WTC11 (cell line): ENCODE data around the gene HAUS5. TPM values are rescaled to one million over a fixed set of nuclear protein-coding genes. Genes with fewer than 3 reads are reported as not detected.

ENCODE experiments used
- ATAC-seq: fragments of 200-7000 bp; cut with Tn5 transposase; 2 replicates; pipeline ENCODE4 v1.10.0; 2021; ENCODE audit warnings: mild to moderate bottlenecking, moderate library complexity
- CTCF ChIA-PET: fragments of 300-600 bp; sonication (Branson Sonifier 250); formaldehyde crosslinking; loops from one replicate; lab custom pipeline; 2021; ENCODE audit warnings: antibody characterized with exemption; lab: Charles Lee
- POLR2A ChIA-PET: fragments of 350-600 bp; sonication (Branson Sonifier 250); formaldehyde crosslinking; loops from one replicate; lab custom pipeline; 2021; ENCODE audit warnings: antibody characterized with exemption; lab: Charles Lee
- DNase-seq: peaks from one replicate; pipeline ENCODE4 v3.0.0; 2021; ENCODE audit warnings: low spot score
- H3K27ac Mint-ChIP-seq: 2 replicates; pipeline ENCODE4 v1.8.0; 2021; ENCODE audit warnings: mixed read lengths
- H3K27me3 Mint-ChIP-seq: 2 replicates; pipeline ENCODE4 v1.8.0; 2021; ENCODE audit warnings: low read depth, mild to moderate bottlenecking, moderate library complexity, mixed read lengths
- H3K36me3 Mint-ChIP-seq: 2 replicates; pipeline ENCODE4 v1.8.0; 2021; ENCODE audit warnings: mixed read lengths
- H3K4me1 Mint-ChIP-seq: 2 replicates; pipeline ENCODE4 v1.8.0; 2022; ENCODE audit warnings: mixed read lengths
- H3K4me3 Mint-ChIP-seq: 2 replicates; pipeline ENCODE4 v1.8.0; 2021; ENCODE audit warnings: mild to moderate bottlenecking, moderate library complexity, mixed read lengths
- H3K9me3 Mint-ChIP-seq: 2 replicates; pipeline ENCODE4 v1.8.0; 2021; ENCODE audit warnings: mixed read lengths
- CBFB ChIP-seq: sonication (generic); formaldehyde crosslinking; IDR thresholded peaks from 2 replicates; pipeline ENCODE4 v1.8.1; 2022; ENCODE audit warnings: mild to moderate bottlenecking, low read depth, missing genetic modification reagents
- CREM ChIP-seq: sonication (generic); formaldehyde crosslinking; IDR thresholded peaks from 2 replicates; pipeline ENCODE4 v1.8.1; 2022; ENCODE audit warnings: mild to moderate bottlenecking, missing genetic modification reagents, moderate library complexity
- EMX1 ChIP-seq: fragments of 250-450 bp; sonication (Bioruptor Pico); IDR thresholded peaks from 2 replicates; pipeline ENCODE4 v1.8.0; 2021; ENCODE audit warnings: mild to moderate bottlenecking
- FOXJ3 ChIP-seq: sonication (generic); formaldehyde crosslinking; IDR thresholded peaks from 2 replicates; pipeline ENCODE4 v1.9.0; 2021; ENCODE audit warnings: missing genetic modification reagents, mild to moderate bottlenecking, borderline replicate concordance
- HMGA2 ChIP-seq: fragments of 250-450 bp; sonication (Bioruptor Pico); IDR thresholded peaks from 2 replicates; pipeline ENCODE4 v1.4.0; 2021; ENCODE audit warnings: mild to moderate bottlenecking, moderate library complexity
- IRF1 ChIP-seq: sonication (generic); formaldehyde crosslinking; IDR thresholded peaks from 2 replicates; pipeline ENCODE4 v1.8.0; 2023; ENCODE audit warnings: missing genetic modification reagents
- IRF2 ChIP-seq: sonication (generic); formaldehyde crosslinking; IDR thresholded peaks from 2 replicates; pipeline ENCODE4 v1.8.0; 2022; ENCODE audit warnings: low read depth, missing genetic modification reagents, borderline replicate concordance
- MXD4 ChIP-seq: fragments of 250-450 bp; sonication (Bioruptor Pico); IDR thresholded peaks from 2 replicates; pipeline ENCODE4 v1.8.0; 2021; ENCODE audit warnings: mild to moderate bottlenecking, moderate library complexity, borderline replicate concordance
- NFE2L1 ChIP-seq: sonication (generic); formaldehyde crosslinking; IDR thresholded peaks from 2 replicates; pipeline ENCODE4 v1.8.1; 2023; ENCODE audit warnings: missing genetic modification reagents
- NFYB ChIP-seq: sonication (generic); formaldehyde crosslinking; conservative IDR thresholded peaks from 2 replicates; pipeline ENCODE4 v1.8.0; 2022; ENCODE audit warnings: low read depth, missing genetic modification reagents
- NR2C2 ChIP-seq: sonication (generic); formaldehyde crosslinking; IDR thresholded peaks from 2 replicates; pipeline ENCODE4 v1.8.0; 2022; ENCODE audit warnings: mild to moderate bottlenecking, missing genetic modification reagents
- PREB ChIP-seq: sonication (generic); formaldehyde crosslinking; IDR thresholded peaks from 2 replicates; pipeline ENCODE4 v1.8.1; 2022; ENCODE audit warnings: mild to moderate bottlenecking, missing genetic modification reagents, moderate library complexity, borderline replicate concordance
- SOX15 ChIP-seq: fragments of 250-450 bp; sonication (Bioruptor Pico); IDR thresholded peaks from 2 replicates; pipeline ENCODE4 v1.9.0; 2021; ENCODE audit warnings: mild to moderate bottlenecking
- SP1 ChIP-seq: sonication (generic); formaldehyde crosslinking; conservative IDR thresholded peaks from 2 replicates; pipeline ENCODE4 v1.8.1; 2022; ENCODE audit warnings: missing genetic modification reagents
- USF1 ChIP-seq: sonication (generic); formaldehyde crosslinking; IDR thresholded peaks from 2 replicates; pipeline ENCODE4 v1.8.0; 2022; ENCODE audit warnings: mild to moderate bottlenecking, missing genetic modification reagents
- ZBTB43 ChIP-seq: sonication (generic); formaldehyde crosslinking; IDR thresholded peaks from 2 replicates; pipeline ENCODE4 v1.8.1; 2023; ENCODE audit warnings: mild to moderate bottlenecking, missing genetic modification reagents
- ZNF416 ChIP-seq: fragments of 250-450 bp; sonication (Bioruptor Pico); IDR thresholded peaks from 2 replicates; pipeline ENCODE4 v1.9.0; 2021; ENCODE audit warnings: mild to moderate bottlenecking, inconsistent platforms
- ZNF671 ChIP-seq: fragments of 250-450 bp; sonication (Bioruptor Pico); IDR thresholded peaks from 2 replicates; pipeline ENCODE4 v1.8.0; 2021; ENCODE audit warnings: mild to moderate bottlenecking
- ZSCAN18 ChIP-seq: fragments of 250-450 bp; sonication (Bioruptor Pico); IDR thresholded peaks from 2 replicates; pipeline ENCODE4 v2.1.2; 2022; ENCODE audit warnings: mild to moderate bottlenecking, moderate library complexity
- total RNA-seq: library from RNA; stranded (reverse); gene quantifications from 3 replicates; pipeline ENCODE4 v1.2.3, GENCODE V29; 2021

HAUS5 gene
- total RNA-seq, 1 experiment from 2014 or later, result 25.4 TPM

GRCh38 chr19:35639863-35640262 is 27.3 kb downstream of the HAUS5 start (continued):
- TF ChIP-seq ZSCAN18 (CRISPR knock-in tag) (no peak), NFYB (CRISPR knock-in tag) (no peak), CBFB (CRISPR knock-in tag) (no peak), ZNF416 (CRISPR knock-in tag) (no peak)

GRCh38 chr19:35641515-35642151 is 29.1 kb downstream of the HAUS5 start, which contains the start of gene ETV2:
Gene ETV2, plus strand, starts transcription at chr19:35641745. Its CDS starts 716 bp downstream, at chr19:35642461.
- Mint-ChIP-seq H3K4me1 (peaks cover 34% of the 10 kb centered on the region), H3K36me3 (peaks cover 9% of the 10 kb centered on the region), H3K9me3 (no peaks in the 10 kb centered on the region), H3K4me3 (peak within 1 kb of the TSS; percentile 84), H3K27ac (peak within 1 kb of the TSS; percentile 79), H3K27me3 (peaks cover 14% of the 10 kb centered on the region)
- TF ChIP-seq SP1 (CRISPR knock-in tag), result peak; percentile 32
- TF ChIP-seq EMX1 (CRISPR knock-in tag), result no peak
- TF ChIP-seq FOXJ3, result no peak
- no peak for TF ChIP-seq ZBTB43
- TF ChIP-seq ZNF416 (CRISPR knock-in tag), result no peak
- TF ChIP-seq USF1 (CRISPR knock-in tag), result 0 out of 2 replicates have a peak, but pooled peaks have one; percentile 23
- 0 out of 2 replicates have a peak, but pooled peaks have one; percentile 43 for TF ChIP-seq CREM (CRISPR knock-in tag)
- TF ChIP-seq NFE2L1 (CRISPR knock-in tag), result no peak
- no peak for TF ChIP-seq PREB (CRISPR knock-in tag)
- POLR2A ChIA-PET, result no interaction called here
- ATAC-seq (no peak), DNase-seq (peak; percentile 72)
- CTCF ChIA-PET, result interaction anchor here (1.4 kb wide), 1 partner anchor 131 kb away, joined by 3 read pairs; no protein-coding TSS in a partner anchor

GRCh38 chr19:35642312-35642711 is 29.8 kb downstream of the HAUS5 start:
- CTCF ChIA-PET, result interaction anchor here (0.5 to 1.4 kb wide), 3 partner anchors 50 to 575 kb away, joined by 3 to 5 read pairs (median 3); no protein-coding TSS in a partner anchor
- DNase-seq, result no peak
- POLR2A ChIA-PET, result interaction anchor here (3.3 kb wide), 1 partner anchor 85 kb away, joined by 14 read pairs; no protein-coding TSS in a partner anchor
- Mint-ChIP-seq H3K4me1 (peaks cover 34% of the 10 kb centered on the region), H3K27me3 (peaks cover 17% of the 10 kb centered on the region), H3K27ac (no peak overlapping the region), H3K36me3 (peaks cover 5% of the 10 kb centered on the region), H3K4me3 (peak overlapping the region; percentile 84), H3K9me3 (no peaks in the 10 kb centered on the region)
- ATAC-seq, result no peak
- TF ChIP-seq EMX1 (CRISPR knock-in tag) (no peak), HMGA2 (no peak), IRF1 (CRISPR knock-in tag) (no peak), FOXJ3 (no peak), MXD4 (CRISPR knock-in tag) (no peak), ZNF671 (CRISPR knock-in tag) (no peak), IRF2 (no peak), NR2C2 (CRISPR knock-in tag) (no peak), SOX15 (CRISPR knock-in tag) (no peak), NFYB (CRISPR knock-in tag) (no peak)
